ENCODE data around the gene ATP6V1E1. TPM values are rescaled to one million over a fixed set of nuclear protein-coding genes. Genes with fewer than 3 reads are reported as not detected.

The ATP6V1E1 gene
- total RNA-seq, 3 donors from 2014 or later, result 111 to 163 (median 117) TPM

- H3K27ac ChIP-seq, result peak within 1 kb of the TSS; percentile 68 to 81
- peak within 1 kb of the TSS; percentile 13 to 27 (median 21) for H3K4me3 ChIP-seq
Observed at GRCh38 chr22:17562906-17563870, 65.4 kb downstream of the ATP6V1E1 start, which contains the start of gene SLC25A18. Gene SLC25A18 (plus strand): TSS chr22:17563498. CDS start chr22:17579945, 16,447 bp downstream.

GRCh38 chr22:17559188-17559587 is 69.4 kb downstream of the ATP6V1E1 start:
- H3K4me1 ChIP-seq, result no peaks in the 10 kb centered on the region
- H3K27ac ChIP-seq, result no peak overlapping the region
- intact Hi-C loops (cut with DNase I; ENCODE audit: low total_unique reads), result loop anchor here (5.0 kb wide), 1 partner anchor 463 kb away; the partner anchor contains the start of gene MICAL3
- no peaks in the 10 kb centered on the region for H3K36me3 ChIP-seq
- H3K4me3 ChIP-seq, result no peak overlapping the region
- no peak for DNase-seq (ENCODE audit: low spot score in 2 of 2)
- TF ChIP-seq POLR2AphosphoS5 (IDR thresholded peaks at IDR 0.05) (no peak), CTCF (IDR thresholded peaks at IDR 0.05) (no peak), POLR2A (IDR thresholded peaks at IDR 0.05) (no peak)
- H3K9me3 ChIP-seq, result no peaks in the 10 kb centered on the region
- no peaks in the 10 kb centered on the region for H3K27me3 ChIP-seq

More at GRCh38 chr22:17562906-17563870, 65.4 kb downstream of the ATP6V1E1 start, which contains the start of gene SLC25A18:
- DNase-seq (ENCODE audit: low spot score in 2 of 2), result no peak
- H3K9me3 ChIP-seq, result no peaks in the 10 kb centered on the region
- H3K27me3 ChIP-seq, result no peaks in the 10 kb centered on the region
- H3K36me3 ChIP-seq, result no peaks in the 10 kb centered on the region
- TF ChIP-seq POLR2A (IDR thresholded peaks at IDR 0.05) (no peak), POLR2AphosphoS5 (IDR thresholded peaks at IDR 0.05) (peak; percentile 42 to 54 (median 48)), CTCF (IDR thresholded peaks at IDR 0.05) (peak in 1 of 3 donors; percentile 11)
- no peaks in the 10 kb centered on the region for H3K4me1 ChIP-seq
- intact Hi-C loops (cut with DNase I; ENCODE audit: low total_unique reads), result no loop called here

- no peak overlapping the region for H3K27ac ChIP-seq
- H3K4me1 ChIP-seq, result no peaks in the 10 kb centered on the region
- H3K36me3 ChIP-seq, result no peaks in the 10 kb centered on the region
- no peak overlapping the region for H3K4me3 ChIP-seq
- no peaks in the 10 kb centered on the region for H3K9me3 ChIP-seq
- DNase-seq (ENCODE audit: low spot score in 2 of 2), result no peak
- intact Hi-C loops (cut with DNase I; ENCODE audit: low total_unique reads), result loop anchor here (5.0 kb wide), 1 partner anchor 467 kb away; the partner anchor contains the start of gene MICAL3
- TF ChIP-seq CTCF (IDR thresholded peaks at IDR 0.05) (no peak), POLR2A (IDR thresholded peaks at IDR 0.05) (no peak), POLR2AphosphoS5 (IDR thresholded peaks at IDR 0.05) (no peak)
- no peaks in the 10 kb centered on the region for H3K27me3 ChIP-seq
Observed at GRCh38 chr22:17554814-17555213, 73.7 kb downstream of the ATP6V1E1 start.

GRCh38 chr22:17552737-17553136 is 75.8 kb downstream of the ATP6V1E1 start:
- H3K4me3 ChIP-seq, result no peak overlapping the region
- H3K36me3 ChIP-seq, result no peaks in the 10 kb centered on the region
- H3K9me3 ChIP-seq, result no peaks in the 10 kb centered on the region
- intact Hi-C loops (cut with DNase I; ENCODE audit: low total_unique reads), result no loop called here
- no peak for DNase-seq (ENCODE audit: low spot score in 2 of 2)
- H3K4me1 ChIP-seq, result no peaks in the 10 kb centered on the region
- H3K27ac ChIP-seq, result no peak overlapping the region
- TF ChIP-seq CTCF (IDR thresholded peaks at IDR 0.05) (no peak), POLR2AphosphoS5 (IDR thresholded peaks at IDR 0.05) (no peak), POLR2A (IDR thresholded peaks at IDR 0.05) (no peak)
- no peaks in the 10 kb centered on the region for H3K27me3 ChIP-seq

- Histone ChIP-seq H3K9me3 (no peaks in the 10 kb centered on the region), H3K27me3 (no peaks in the 10 kb centered on the region), H3K4me3 (no peak overlapping the region), H3K27ac (no peak overlapping the region), H3K36me3 (no peaks in the 10 kb centered on the region), H3K4me1 (no peaks in the 10 kb centered on the region)
- DNase-seq (ENCODE audit: low spot score in 2 of 2), result no peak
- TF ChIP-seq POLR2A (IDR thresholded peaks at IDR 0.05) (no peak), POLR2AphosphoS5 (IDR thresholded peaks at IDR 0.05) (no peak), CTCF (IDR thresholded peaks at IDR 0.05) (no peak)
- intact Hi-C loops (cut with DNase I; ENCODE audit: low total_unique reads), result no loop called here
Observed at GRCh38 chr22:17549655-17550054, 78.9 kb downstream of the ATP6V1E1 start.

All from breast epithelium (tissue), 4 donors.